ENCODE results near the gene WFIKKN2.

Gene WFIKKN2

GRCh38 chr17:50882851-50883250, 47.5 kb downstream of the WFIKKN2 start:
- DNase-seq (ENCODE audit: low spot score) = no peak
- TF ChIP-seq CTCF (IDR thresholded peaks at IDR 0.05; ENCODE audit: extremely low read depth, missing control alignments) = no peak

- DNase-seq (ENCODE audit: low spot score) = peak; percentile 27
- TF ChIP-seq CTCF (IDR thresholded peaks at IDR 0.05; ENCODE audit: extremely low read depth, missing control alignments) = no peak
Measured at GRCh38 chr17:50883850-50884438, 48.6 kb downstream of the WFIKKN2 start.

GRCh38 chr17:50884439-50885311, 49.3 kb downstream of the WFIKKN2 start:
- no peak for DNase-seq (ENCODE audit: low spot score)
- no peak for TF ChIP-seq CTCF (IDR thresholded peaks at IDR 0.05; ENCODE audit: extremely low read depth, missing control alignments)

- no peak for DNase-seq (ENCODE audit: low spot score)
- TF ChIP-seq CTCF (IDR thresholded peaks at IDR 0.05; ENCODE audit: extremely low read depth, missing control alignments) = no peak
Measured at GRCh38 chr17:50887705-50888245, 52.4 kb downstream of the WFIKKN2 start.

- no peak for TF ChIP-seq CTCF (IDR thresholded peaks at IDR 0.05; ENCODE audit: extremely low read depth, missing control alignments)
Measured at GRCh38 chr17:50889528-50890118, 54.2 kb downstream of the WFIKKN2 start.

GRCh38 chr17:50890675-50891516, 55.5 kb downstream of the WFIKKN2 start:
- DNase-seq (ENCODE audit: low spot score) = no peak
- TF ChIP-seq CTCF (IDR thresholded peaks at IDR 0.05; ENCODE audit: extremely low read depth, missing control alignments) = no peak

More at GRCh38 chr17:50889528-50890118, 54.2 kb downstream of the WFIKKN2 start:
- DNase-seq (ENCODE audit: low spot score) = no peak

Measured in GM20000 (cell line).